ENCODE data around the gene PPP1R8. TPM values are rescaled to one million over a fixed set of nuclear protein-coding genes. Genes with fewer than 3 reads are reported as not detected.

The PPP1R8 gene
- total RNA-seq, 1 experiment from 2014 or later: 57.4 TPM

GRCh38 chr1:27858949-27859576, 28.5 kb downstream of the PPP1R8 start:
- H3K9me3 ChIP-seq (ENCODE audit: control insufficient read depth in 1 of 2, insufficient read depth in 1 of 2, low read depth in 1 of 2, low read length in 2 of 2): no peaks in the 10 kb centered on the region
- H3K79me2 ChIP-seq (ENCODE audit: insufficient read depth, low read length): no peaks in the 10 kb centered on the region
- no peak overlapping the region for H2AFZ ChIP-seq (ENCODE audit: low read depth, low read length, poor library complexity, severe bottlenecking)
- H3K36me3 ChIP-seq (ENCODE audit: control insufficient read depth in 1 of 2, insufficient read depth in 2 of 2, low read length in 2 of 2): no peaks in the 10 kb centered on the region
- BruUV-seq (replicated peaks): no TSS peak
- ChIA-PET RAD21 (ENCODE audit: low non-redundant PET in 1 of 2, low total read pairs in 2 of 2, uncharacterized antibody in 2 of 2, unreplicated experiment in 2 of 2) (no interaction called here), POLR2A (no interaction called here), CTCF (interaction anchor here (1.5 to 1.7 kb wide), 2 partner anchors 121 to 509 kb away, joined by 4 to 12 read pairs; no protein-coding TSS in a partner anchor)
- no peak overlapping the region for H3K9ac ChIP-seq (ENCODE audit: low read length)
- no peaks in the 10 kb centered on the region for H4K20me1 ChIP-seq (ENCODE audit: insufficient read depth)
- H3K4me1 ChIP-seq (ENCODE audit: control insufficient read depth in 1 of 2, insufficient read depth in 2 of 2, low read length in 2 of 2): peaks cover 0 to 12% of the 10 kb centered on the region in 2 experiments; a peak in 2 of 4 replicates
- H3K27me3 ChIP-seq (ENCODE audit: insufficient read depth, low read length): no peaks in the 10 kb centered on the region
- H3K4me3 ChIP-seq (replicated peaks in 1 of 2; ENCODE audit: low read depth in 1 of 2, low read length in 2 of 2): no peak overlapping the region
- no peak overlapping the region for H3K4me2 ChIP-seq (ENCODE audit: low read length)
- no peaks in the 10 kb centered on the region for H3K9me2 ChIP-seq (ENCODE audit: insufficient read depth)
- H3K27ac ChIP-seq (ENCODE audit: low read depth, low read length): no peak overlapping the region
- DNase-seq (ENCODE audit: low read depth, low spot score) (no peak), ATAC-seq (no peak)
- intact Hi-C loops (cut with micrococcal nuclease): loop anchor here (1.0 to 5.0 kb wide), 4 partner anchors 120 to 743 kb away; no protein-coding TSS in a partner anchor
- TF ChIP-seq YY1 (IDR thresholded peaks at IDR 0.05; ENCODE audit: extremely low read depth, insufficient replicate concordance, low read depth, low read length) (no peak), JUND (IDR thresholded peaks at IDR 0.05) (no peak)
- TF ChIP-seq, protein P1, sequence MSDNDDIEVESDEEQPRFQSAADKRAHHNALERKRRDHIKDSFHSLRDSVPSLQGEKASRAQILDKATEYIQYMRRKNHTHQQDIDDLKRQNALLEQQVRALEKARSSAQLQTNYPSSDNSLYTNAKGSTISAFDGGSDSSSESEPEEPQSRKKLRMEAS (IDR thresholded peaks at IDR 0.05): no peak

DNA sequence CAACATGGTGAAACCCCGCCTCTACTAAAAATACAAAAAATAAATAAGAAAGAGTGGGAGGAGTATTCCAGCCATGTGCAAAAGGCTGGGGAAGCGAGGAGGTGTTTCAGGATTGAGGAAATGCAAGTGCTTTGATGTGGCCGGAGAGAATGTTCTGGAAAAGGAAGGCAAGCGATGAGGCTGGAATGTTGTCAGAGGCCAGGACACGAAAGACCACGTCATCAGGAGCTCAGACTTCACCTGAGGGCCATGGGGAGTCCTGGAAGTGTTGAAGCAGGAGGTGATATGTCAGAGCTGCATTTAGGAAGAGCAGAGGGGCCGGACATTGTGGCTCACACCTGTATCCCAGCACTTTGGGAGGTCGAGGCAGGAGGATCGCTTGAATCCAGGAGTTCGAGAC, 30.9 kb downstream of the PPP1R8 start:
- no peaks in the 10 kb centered on the region for H3K9me2 ChIP-seq (ENCODE audit: insufficient read depth)
- peaks cover 0 to 12% of the 10 kb centered on the region in 2 experiments; a peak in 2 of 4 replicates for H3K4me1 ChIP-seq (ENCODE audit: control insufficient read depth in 1 of 2, insufficient read depth in 2 of 2, low read length in 2 of 2)
- BruUV-seq (replicated peaks): no TSS peak
- H3K27ac ChIP-seq (ENCODE audit: low read depth, low read length): no peak overlapping the region
- H3K9me3 ChIP-seq (ENCODE audit: control insufficient read depth in 1 of 2, insufficient read depth in 1 of 2, low read depth in 1 of 2, low read length in 2 of 2): no peaks in the 10 kb centered on the region
- H3K9ac ChIP-seq (ENCODE audit: low read length): no peak overlapping the region
- POLR2A ChIA-PET: no interaction called here
- no peak overlapping the region for H2AFZ ChIP-seq (ENCODE audit: low read depth, low read length, poor library complexity, severe bottlenecking)
- H3K4me3 ChIP-seq (replicated peaks in 1 of 2; ENCODE audit: low read depth in 1 of 2, low read length in 2 of 2): no peak overlapping the region
- TF ChIP-seq, protein P1 (IDR thresholded peaks at IDR 0.05): no peak
- TF ChIP-seq EZH2phosphoT487 (IDR thresholded peaks at IDR 0.05; ENCODE audit: borderline replicate concordance) (no peak), ZNF274 (IDR thresholded peaks at IDR 0.05; ENCODE audit: low read depth, low read length) (no peak), TCF7L2 (IDR thresholded peaks at IDR 0.05; ENCODE audit: borderline replicate concordance, extremely low read depth, insufficient read depth, insufficient read length) (no peak), ELF1 (IDR thresholded peaks at IDR 0.05; ENCODE audit: borderline replicate concordance, low read depth) (no peak), ZBTB33 (IDR thresholded peaks at IDR 0.05; ENCODE audit: extremely low read depth, insufficient replicate concordance, low read length) (no peak), CBX3 (IDR thresholded peaks at IDR 0.05; ENCODE audit: low read depth) (no peak), POLR2A (IDR thresholded peaks at IDR 0.05; ENCODE audit: borderline replicate concordance, extremely low read depth, insufficient read depth, insufficient read length) (no peak), EZH2 (IDR thresholded peaks at IDR 0.05) (no peak), SP1 (IDR thresholded peaks at IDR 0.05; ENCODE audit: low read depth) (no peak), RAD21 (IDR thresholded peaks at IDR 0.05; ENCODE audit: low read depth) (no peak), SRF (IDR thresholded peaks at IDR 0.05; ENCODE audit: low read depth) (no peak), CEBPB (IDR thresholded peaks at IDR 0.05; ENCODE audit: low read depth) (no peak), FOSL1 (IDR thresholded peaks at IDR 0.05; ENCODE audit: low read depth) (no peak)
- H3K27me3 ChIP-seq (ENCODE audit: insufficient read depth, low read length): no peaks in the 10 kb centered on the region
- H4K20me1 ChIP-seq (ENCODE audit: insufficient read depth): no peaks in the 10 kb centered on the region
- H3K79me2 ChIP-seq (ENCODE audit: insufficient read depth, low read length): no peaks in the 10 kb centered on the region
- no peak overlapping the region for H3K4me2 ChIP-seq (ENCODE audit: low read length)
- CTCF ChIA-PET: no interaction called here
- ATAC-seq (no peak), DNase-seq (ENCODE audit: low read depth, low spot score) (no peak)
- RAD21 ChIA-PET (ENCODE audit: low non-redundant PET in 1 of 2, low total read pairs in 2 of 2, uncharacterized antibody in 2 of 2, unreplicated experiment in 2 of 2): no interaction called here
- intact Hi-C loops (cut with micrococcal nuclease): no loop called here
- no peaks in the 10 kb centered on the region for H3K36me3 ChIP-seq (ENCODE audit: control insufficient read depth in 1 of 2, insufficient read depth in 2 of 2, low read length in 2 of 2)
